ENCODE results near the gene GLUD1. TPM values are rescaled to one million over a fixed set of nuclear protein-coding genes. Genes with fewer than 3 reads are reported as not detected.

Gene GLUD1
- polyA plus RNA-seq, 3 donors, result 63.6 to 175 (median 163) TPM

DNA sequence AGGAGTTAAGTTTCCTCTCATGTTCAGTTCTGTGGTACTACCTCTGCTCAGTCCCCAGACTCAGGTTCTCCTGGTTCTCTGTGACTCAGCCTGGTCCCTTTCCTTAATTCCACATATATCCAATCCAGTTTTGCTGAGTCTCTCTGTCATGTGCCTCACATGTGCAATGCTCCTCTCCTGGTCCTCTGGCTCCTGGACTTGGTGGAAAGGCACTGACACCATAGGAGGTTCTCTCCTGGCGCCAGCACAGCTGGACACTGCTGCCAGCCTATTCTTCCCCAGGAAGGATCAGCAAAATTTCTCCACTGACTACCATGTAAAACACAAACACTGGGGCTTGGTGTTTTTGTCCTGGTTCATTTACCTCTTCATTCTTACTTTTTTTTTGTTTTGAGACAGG is 27.8 kb downstream of the GLUD1 start:
- Histone ChIP-seq H3K4me1 (ENCODE audit: control insufficient read depth in 1 of 2, insufficient read depth in 2 of 2, low read length in 2 of 2) (no peaks in the 10 kb centered on the region), H3K4me3 (replicated peaks in 1 of 3; ENCODE audit: low read depth in 2 of 3, low read length in 3 of 3) (no peak overlapping the region), H3K9me3 (replicated peaks in 1 of 2; ENCODE audit: control insufficient read depth in 1 of 2, insufficient read depth in 1 of 2, low read length in 2 of 2) (no peaks in the 10 kb centered on the region), H3K9ac (ENCODE audit: insufficient read depth, low read length, poor library complexity, severe bottlenecking) (no peak overlapping the region), H3K27ac (ENCODE audit: low read depth in 1 of 2, low read length in 2 of 2) (peak overlapping the region in 1 of 2 donors; percentile 27), H3K36me3 (replicated peaks in 1 of 2; ENCODE audit: control insufficient read depth in 1 of 2, insufficient read depth in 2 of 2, low read length in 2 of 2) (peaks cover 88 to 100% of the 10 kb centered on the region in 2 donors), H2AFZ (ENCODE audit: insufficient read depth, low read depth, low read length, poor library complexity, severe bottlenecking) (no peak overlapping the region), H4K20me1 (ENCODE audit: insufficient read depth, low read length) (peaks cover 24% of the 10 kb centered on the region), H3K4me2 (replicated peaks; ENCODE audit: extremely low read depth, low read length, poor library complexity, severe bottlenecking) (no peak overlapping the region), H3K79me2 (ENCODE audit: insufficient read depth, low read length) (no peaks in the 10 kb centered on the region), H3K27me3 (ENCODE audit: control insufficient read depth in 2 of 2, insufficient read depth in 2 of 2, low read length in 2 of 2) (no peaks in the 10 kb centered on the region)
- peak overlapping the region in 5 of 7 donors; percentile 40 to 76 (median 59) for H3K27ac Mint-ChIP-seq
- no peaks in the 10 kb centered on the region for H3K27me3 Mint-ChIP-seq (ENCODE audit: low read depth in 3 of 3)
- no peak overlapping the region for H3K4me3 Mint-ChIP-seq
- no peak for DNase-seq
- peaks cover 78 to 95% of the 10 kb centered on the region in 2 donors for H3K36me3 Mint-ChIP-seq
- intact Hi-C loops (cut with micrococcal nuclease), result no loop called here
- H3K4me1 Mint-ChIP-seq, result no peaks in the 10 kb centered on the region
- 100% methylated on average over 1 of the region's 1 CpG for WGBS (ENCODE audit: insufficient coverage)
- H3K9me3 Mint-ChIP-seq, result no peaks in the 10 kb centered on the region
- TF ChIP-seq, protein P1, sequence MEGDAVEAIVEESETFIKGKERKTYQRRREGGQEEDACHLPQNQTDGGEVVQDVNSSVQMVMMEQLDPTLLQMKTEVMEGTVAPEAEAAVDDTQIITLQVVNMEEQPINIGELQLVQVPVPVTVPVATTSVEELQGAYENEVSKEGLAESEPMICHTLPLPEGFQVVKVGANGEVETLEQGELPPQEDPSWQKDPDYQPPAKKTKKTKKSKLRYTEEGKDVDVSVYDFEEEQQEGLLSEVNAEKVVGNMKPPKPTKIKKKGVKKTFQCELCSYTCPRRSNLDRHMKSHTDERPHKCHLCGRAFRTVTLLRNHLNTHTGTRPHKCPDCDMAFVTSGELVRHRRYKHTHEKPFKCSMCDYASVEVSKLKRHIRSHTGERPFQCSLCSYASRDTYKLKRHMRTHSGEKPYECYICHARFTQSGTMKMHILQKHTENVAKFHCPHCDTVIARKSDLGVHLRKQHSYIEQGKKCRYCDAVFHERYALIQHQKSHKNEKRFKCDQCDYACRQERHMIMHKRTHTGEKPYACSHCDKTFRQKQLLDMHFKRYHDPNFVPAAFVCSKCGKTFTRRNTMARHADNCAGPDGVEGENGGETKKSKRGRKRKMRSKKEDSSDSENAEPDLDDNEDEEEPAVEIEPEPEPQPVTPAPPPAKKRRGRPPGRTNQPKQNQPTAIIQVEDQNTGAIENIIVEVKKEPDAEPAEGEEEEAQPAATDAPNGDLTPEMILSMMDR (IDR thresholded peaks at IDR 0.05), result no peak

DNA sequence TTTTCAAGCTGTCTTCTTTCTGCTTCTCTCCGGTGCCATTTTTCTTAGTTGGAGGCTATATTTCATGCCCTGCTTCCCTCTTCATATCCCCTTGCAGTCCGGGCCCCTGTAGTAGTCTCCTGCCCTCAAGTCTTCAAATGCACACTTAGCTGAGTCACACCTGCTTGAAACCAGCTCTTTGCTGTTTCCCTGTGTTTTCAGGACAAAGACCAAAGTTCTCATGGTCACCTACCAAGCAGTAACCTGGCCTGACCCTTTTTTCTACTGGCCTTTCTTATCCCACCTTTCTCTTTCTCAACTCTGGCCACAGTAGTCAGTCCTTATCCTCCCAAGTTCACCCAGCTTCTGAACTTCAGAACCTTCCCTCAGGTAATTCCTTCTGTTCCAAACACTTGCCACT is 28.5 kb downstream of the GLUD1 start:
- Mint-ChIP-seq H3K9me3 (no peaks in the 10 kb centered on the region), H3K27me3 (ENCODE audit: low read depth in 3 of 3) (no peaks in the 10 kb centered on the region), H3K36me3 (peaks cover 76 to 95% of the 10 kb centered on the region in 2 donors), H3K4me3 (no peak overlapping the region), H3K4me1 (no peaks in the 10 kb centered on the region), H3K27ac (peak overlapping the region in 4 of 7 donors; percentile 29 to 75 (median 40))
- 100% methylated on average over 2 of the region's 2 CpGs for WGBS (ENCODE audit: insufficient coverage)
- no peak overlapping the region for H3K4me3 ChIP-seq (replicated peaks in 1 of 3; ENCODE audit: low read depth in 2 of 3, low read length in 3 of 3)
- peak overlapping the region in 1 of 2 donors; percentile 27 for H3K27ac ChIP-seq (ENCODE audit: low read depth in 1 of 2, low read length in 2 of 2)
- no peaks in the 10 kb centered on the region for H3K4me1 ChIP-seq (ENCODE audit: control insufficient read depth in 1 of 2, insufficient read depth in 2 of 2, low read length in 2 of 2)
- TF ChIP-seq, protein P1 (IDR thresholded peaks at IDR 0.05), result no peak
- no peaks in the 10 kb centered on the region for H3K27me3 ChIP-seq (ENCODE audit: control insufficient read depth in 2 of 2, insufficient read depth in 2 of 2, low read length in 2 of 2)
- H3K9ac ChIP-seq (ENCODE audit: insufficient read depth, low read length, poor library complexity, severe bottlenecking), result no peak overlapping the region
- H3K4me2 ChIP-seq (replicated peaks; ENCODE audit: extremely low read depth, low read length, poor library complexity, severe bottlenecking), result no peak overlapping the region
- no peaks in the 10 kb centered on the region for H3K9me3 ChIP-seq (replicated peaks in 1 of 2; ENCODE audit: control insufficient read depth in 1 of 2, insufficient read depth in 1 of 2, low read length in 2 of 2)
- intact Hi-C loops (cut with micrococcal nuclease), result no loop called here
- peaks cover 89 to 100% of the 10 kb centered on the region in 2 donors for H3K36me3 ChIP-seq (replicated peaks in 1 of 2; ENCODE audit: control insufficient read depth in 1 of 2, insufficient read depth in 2 of 2, low read length in 2 of 2)
- H3K79me2 ChIP-seq (ENCODE audit: insufficient read depth, low read length), result no peaks in the 10 kb centered on the region
- H2AFZ ChIP-seq (ENCODE audit: insufficient read depth, low read depth, low read length, poor library complexity, severe bottlenecking), result no peak overlapping the region
- H4K20me1 ChIP-seq (ENCODE audit: insufficient read depth, low read length), result peaks cover 19% of the 10 kb centered on the region
- no peak for DNase-seq
